A673 (cell line): ENCODE data around the gene MICAL3. TPM values are rescaled to one million over a fixed set of nuclear protein-coding genes. Genes with fewer than 3 reads are reported as not detected.

Source experiments
- BruUV-seq: library from RNA; stranded (reverse); fragments of 400-500 nt; replicated peaks from 2 replicates; lab custom pipeline; 2021; lab: Mats Ljungman, UMichigan
- CTCF ChIA-PET: fragments of 300-600 bp; sonication (Branson Sonifier 250); formaldehyde crosslinking; loops from one replicate; lab custom pipeline; 2022; ENCODE audit warnings: antibody characterized with exemption; lab: Charles Lee
- POLR2A ChIA-PET: fragments of 300-600 bp; sonication (Branson Sonifier 250); formaldehyde crosslinking; loops from one replicate; lab custom pipeline; 2022; ENCODE audit warnings: antibody characterized with exemption; ENCODE audit not compliant: low non-redundant PET; lab: Charles Lee
- DNase-seq: peaks from one replicate; pipeline ENCODE4 v3.0.0-alpha.2; 2015; ENCODE audit warnings: low spot score
- H3K27ac ChIP-seq: fragments of 200-600 bp; sonication (generic); 2 replicates; pipeline ENCODE4 v1.5.1; 2016; ENCODE audit warnings: mixed run types, low read depth, mild to moderate bottlenecking, mixed read lengths, antibody characterized with exemption, low read length; ENCODE audit not compliant: poor library complexity, severe bottlenecking
- H3K27me3 ChIP-seq: fragments of 200-600 bp; sonication (generic); replicated peaks from 2 replicates; pipeline ENCODE4 v1.6.1; 2017; ENCODE audit warnings: mixed run types, low read depth, mild to moderate bottlenecking, mixed read lengths, antibody characterized with exemption, low read length; ENCODE audit not compliant: insufficient read depth, poor library complexity
- H3K36me3 ChIP-seq: fragments of 200-600 bp; sonication (generic); 2 replicates; pipeline ENCODE4 v1.6.1; 2016; ENCODE audit warnings: mixed run types, mild to moderate bottlenecking, mixed read lengths, antibody characterized with exemption, low read length; ENCODE audit not compliant: insufficient read depth, poor library complexity, severe bottlenecking
- H3K4me1 ChIP-seq: fragments of 200-600 bp; sonication (generic); 2 replicates; pipeline ENCODE4 v1.6.1; 2017; ENCODE audit warnings: mixed run types, mild to moderate bottlenecking, mixed read lengths, antibody characterized with exemption, low read length; ENCODE audit not compliant: insufficient read depth, poor library complexity, severe bottlenecking
- H3K4me3 ChIP-seq: fragments of 200-600 bp; sonication (generic); 2 replicates; pipeline ENCODE4 v1.5.1; 2016; ENCODE audit warnings: low read depth, mixed run types, mild to moderate bottlenecking, mixed read lengths, low read length; ENCODE audit not compliant: poor library complexity, severe bottlenecking
- H3K9me3 ChIP-seq: fragments of 200-600 bp; sonication (generic); 2 replicates; pipeline ENCODE4 v1.6.1; 2016; ENCODE audit warnings: mixed run types, low read depth, mild to moderate bottlenecking, mixed read lengths, antibody characterized with exemption, low read length; ENCODE audit not compliant: poor library complexity, severe bottlenecking
- EZH2 ChIP-seq: fragments of 200-600 bp; sonication (generic); IDR thresholded peaks from 2 replicates; pipeline ENCODE4 v1.6.1; 2017; ENCODE audit warnings: borderline replicate concordance, low read depth, mild to moderate bottlenecking, mixed read lengths, antibody characterized with exemption, low read length; ENCODE audit not compliant: poor library complexity, severe bottlenecking
- intact Hi-C: fragments of 100-400 bp; cut with micrococcal nuclease; formaldehyde crosslinking; loops from one replicate; pipeline ENCODE4 v1.10.0; 2022; ENCODE audit not compliant: unreplicated experiment
- total RNA-seq: library from RNA; stranded (reverse); gene quantifications from 2 replicates; pipeline ENCODE4 v1.2.3, GENCODE V29; 2021
- TF ChIP-seq, protein P1 (sequence below): fragments of 300-800, 200-600 bp; sonication (generic); conservative IDR thresholded peaks from 2 replicates; pipeline ENCODE4 v1.5.1; 2017; ENCODE audit warnings: low read depth, mild to moderate bottlenecking, antibody characterized with exemption, low read length, moderate library complexity, mixed read lengths

MICAL3 gene
- total RNA-seq, 1 experiment from 2014 or later: 63.6 TPM

GRCh38 chr22:17814084-17814483 is 210.3 kb downstream of the MICAL3 start:
- Histone ChIP-seq H3K27me3 (no peaks in the 10 kb centered on the region), H3K9me3 (no peaks in the 10 kb centered on the region), H3K4me1 (no peaks in the 10 kb centered on the region), H3K27ac (no peak overlapping the region), H3K4me3 (no peak overlapping the region), H3K36me3 (peaks cover 4% of the 10 kb centered on the region)
- ChIA-PET CTCF (no interaction called here), POLR2A (no interaction called here)
- TF ChIP-seq, protein P1, sequence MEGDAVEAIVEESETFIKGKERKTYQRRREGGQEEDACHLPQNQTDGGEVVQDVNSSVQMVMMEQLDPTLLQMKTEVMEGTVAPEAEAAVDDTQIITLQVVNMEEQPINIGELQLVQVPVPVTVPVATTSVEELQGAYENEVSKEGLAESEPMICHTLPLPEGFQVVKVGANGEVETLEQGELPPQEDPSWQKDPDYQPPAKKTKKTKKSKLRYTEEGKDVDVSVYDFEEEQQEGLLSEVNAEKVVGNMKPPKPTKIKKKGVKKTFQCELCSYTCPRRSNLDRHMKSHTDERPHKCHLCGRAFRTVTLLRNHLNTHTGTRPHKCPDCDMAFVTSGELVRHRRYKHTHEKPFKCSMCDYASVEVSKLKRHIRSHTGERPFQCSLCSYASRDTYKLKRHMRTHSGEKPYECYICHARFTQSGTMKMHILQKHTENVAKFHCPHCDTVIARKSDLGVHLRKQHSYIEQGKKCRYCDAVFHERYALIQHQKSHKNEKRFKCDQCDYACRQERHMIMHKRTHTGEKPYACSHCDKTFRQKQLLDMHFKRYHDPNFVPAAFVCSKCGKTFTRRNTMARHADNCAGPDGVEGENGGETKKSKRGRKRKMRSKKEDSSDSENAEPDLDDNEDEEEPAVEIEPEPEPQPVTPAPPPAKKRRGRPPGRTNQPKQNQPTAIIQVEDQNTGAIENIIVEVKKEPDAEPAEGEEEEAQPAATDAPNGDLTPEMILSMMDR: no peak
- TF ChIP-seq EZH2: no peak
- no TSS peak for BruUV-seq
- intact Hi-C loops: no loop called here
- DNase-seq: no peak

GRCh38 chr22:17811119-17811518 is 213.2 kb downstream of the MICAL3 start:
- TF ChIP-seq, protein P1: no peak
- TF ChIP-seq EZH2: no peak
- no peak overlapping the region for H3K4me3 ChIP-seq
- DNase-seq: no peak
- H3K27ac ChIP-seq: no peak overlapping the region
- no peaks in the 10 kb centered on the region for H3K9me3 ChIP-seq
- intact Hi-C loops: no loop called here
- no TSS peak for BruUV-seq
- peaks cover 8% of the 10 kb centered on the region for H3K36me3 ChIP-seq
- no peaks in the 10 kb centered on the region for H3K27me3 ChIP-seq
- no peaks in the 10 kb centered on the region for H3K4me1 ChIP-seq
- CTCF ChIA-PET: no interaction called here
- POLR2A ChIA-PET: no interaction called here

- DNase-seq: no peak
- intact Hi-C loops: no loop called here
- TF ChIP-seq, protein P1: no peak
- TF ChIP-seq EZH2: no peak
- no peaks in the 10 kb centered on the region for H3K4me1 ChIP-seq
- no peaks in the 10 kb centered on the region for H3K9me3 ChIP-seq
- POLR2A ChIA-PET: no interaction called here
- CTCF ChIA-PET: no interaction called here
- no TSS peak for BruUV-seq
- no peak overlapping the region for H3K4me3 ChIP-seq
- no peak overlapping the region for H3K27ac ChIP-seq
- no peaks in the 10 kb centered on the region for H3K27me3 ChIP-seq
- peaks cover 8% of the 10 kb centered on the region for H3K36me3 ChIP-seq
Measured at GRCh38 chr22:17810570-17811116, 213.7 kb downstream of the MICAL3 start.
